Endometrial microvascular endothelial cells (primary cell): ENCODE measurements around the gene OR2G6. TPM values are rescaled to one million over a fixed set of nuclear protein-coding genes. Genes with fewer than 3 reads are reported as not detected.
"Not testable (repeated sequence)": the region's sequence is repeated elsewhere in the genome, so short reads cannot be mapped to it uniquely, and the experiment has no call there.

ENCODE experiments used
- in situ Hi-C: cut with HindIII; loops from 2 replicates; pipeline ENCODE4 v1.10.0; 2017; ENCODE audit warnings: low sequenced_read_pairs, low pct_unique_long_range_greater_than_20kb; ENCODE audit errors: inconsistent ontology term
- total RNA-seq: library from RNA; depleted of rRNA; stranded (reverse); fragments of >200 nt; gene quantifications from one replicate; pipeline ENCODE4 v1.2.3, GENCODE V29; 2015; ENCODE audit errors: inconsistent ontology term

Gene OR2G6
- not detected for total RNA-seq

GRCh38 chr1:248507773-248508172 lies at the start of gene OR2G6:
Gene OR2G6, plus strand, starts transcription at chr1:248508073. Its CDS starts 13,574 bp downstream, at chr1:248521647.
- in situ Hi-C loops: not testable (repeated sequence)

- in situ Hi-C loops: not testable (repeated sequence)
Measured at GRCh38 chr1:248459117-248459516, 48.8 kb upstream of the OR2G6 start.

GRCh38 chr1:248471154-248471553 lies 36.7 kb upstream of the OR2G6 start:
- in situ Hi-C loops: no loop called here

- in situ Hi-C loops: not testable (repeated sequence)
Measured at GRCh38 chr1:248472111-248472510, 35.8 kb upstream of the OR2G6 start.

GRCh38 chr1:248473051-248473450 lies 34.8 kb upstream of the OR2G6 start, which contains the start of gene OR2T3:
Gene OR2T3, plus strand, starts transcription at chr1:248473351. Its CDS starts 0 bp downstream, at chr1:248473351.
- in situ Hi-C loops: not testable (repeated sequence)

GRCh38 chr1:248475660-248476059 lies 32.2 kb upstream of the OR2G6 start:
- in situ Hi-C loops: not testable (repeated sequence)

- in situ Hi-C loops: not testable (repeated sequence)
Measured at GRCh38 chr1:248481686-248482579, 25.9 kb upstream of the OR2G6 start.

- in situ Hi-C loops: not testable (repeated sequence)
Measured at GRCh38 chr1:248488289-248488688, 19.6 kb upstream of the OR2G6 start, which contains the start of gene OR2T5. Gene OR2T5, plus strand, starts transcription at chr1:248488589. Its CDS starts 0 bp downstream, at chr1:248488589.

GRCh38 chr1:248496661-248497060 lies 11.2 kb upstream of the OR2G6 start:
- in situ Hi-C loops: not testable (repeated sequence)

GRCh38 chr1:248500305-248501035 lies 7.4 kb upstream of the OR2G6 start:
- in situ Hi-C loops: not testable (repeated sequence)

- in situ Hi-C loops: not testable (repeated sequence)
Measured at GRCh38 chr1:248510217-248510616, 2.3 kb downstream of the OR2G6 start.

GRCh38 chr1:248521856-248522255 lies 14.0 kb downstream of the OR2G6 start:
- in situ Hi-C loops: no loop called here

- in situ Hi-C loops: not testable (repeated sequence)
Measured at GRCh38 chr1:248537449-248537848, 29.6 kb downstream of the OR2G6 start.

- in situ Hi-C loops: not testable (repeated sequence)
Measured at GRCh38 chr1:248547383-248547782, 39.5 kb downstream of the OR2G6 start.

- in situ Hi-C loops: not testable (repeated sequence)
Measured at GRCh38 chr1:248551027-248551426, 43.2 kb downstream of the OR2G6 start.

GRCh38 chr1:248562672-248563071 lies 54.8 kb downstream of the OR2G6 start, which contains the start of gene OR2T29:
Gene OR2T29, minus strand, starts transcription at chr1:248562772. Its CDS starts 3,281 bp downstream, at chr1:248559491.
- in situ Hi-C loops: not testable (repeated sequence)

GRCh38 chr1:248565530-248566373 lies 57.9 kb downstream of the OR2G6 start:
- in situ Hi-C loops: not testable (repeated sequence)

GRCh38 chr1:248569049-248569448 lies 61.2 kb downstream of the OR2G6 start:
- in situ Hi-C loops: not testable (repeated sequence)

- in situ Hi-C loops: not testable (repeated sequence)
Measured at GRCh38 chr1:248570811-248571210, 62.9 kb downstream of the OR2G6 start.
